ENCODE data around the gene MOB2. TPM values are rescaled to one million over a fixed set of nuclear protein-coding genes. Genes with fewer than 3 reads are reported as not detected.

MOB2 gene
- total and polyA plus RNA-seq, 9 of the 15 experiments (the other 6 are each of a cell fraction or from before 2014, with no cell fraction given): 0.17 to 36.8 (median 19.2) TPM

DNA sequence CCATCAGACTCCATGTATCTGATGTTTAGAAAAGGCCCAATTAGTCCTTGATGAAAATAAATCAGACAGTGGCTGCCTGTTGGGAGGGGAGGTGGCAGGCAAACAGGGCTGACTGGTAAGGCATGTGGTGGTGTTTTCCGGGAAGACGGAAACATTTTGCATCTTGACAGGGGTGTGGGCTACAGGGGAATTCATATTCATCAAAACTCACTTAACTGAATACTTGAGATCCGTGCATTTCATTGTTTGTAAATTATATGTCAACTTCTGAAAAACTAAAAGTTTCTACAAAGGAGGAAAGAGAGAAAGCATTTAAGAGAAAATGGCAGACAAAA lies 10.1 kb upstream of the MOB2 start:
- no peaks in the 10 kb centered on the region for H3K9me1 ChIP-seq (ENCODE audit: control insufficient read depth, insufficient read depth, low read length)
- BruUV-seq (replicated peaks): no TSS peak
- no peaks in the 10 kb centered on the region for H3K36me3 ChIP-seq (ENCODE audit: control insufficient read depth, insufficient read depth, low read length)
- CTCF ChIA-PET (ENCODE audit: low intra/inter-chr PET ratio): no interaction called here
- H2AFZ ChIP-seq (ENCODE audit: low read depth, low read length): no peak overlapping the region
- 0 out of 2 replicates have a peak, but pooled peaks cover 7% of the 10 kb centered on the region for H3K9me3 ChIP-seq (replicated peaks; ENCODE audit: control insufficient read depth, insufficient read depth, low read depth, low read length)
- peaks cover 0 to 6% of the 10 kb centered on the region in 2 experiments; a peak in 1 of 5 replicates for H3K4me1 ChIP-seq (replicated peaks in 1 of 2; ENCODE audit: control insufficient read depth in 2 of 2, insufficient read depth in 2 of 2, low read length in 2 of 2)
- no peak overlapping the region for H3K27ac ChIP-seq (ENCODE audit: extremely low read depth, low read depth, low read length)
- H3K79me2 ChIP-seq (ENCODE audit: control insufficient read depth, insufficient read depth, low read length): peaks cover 2% of the 10 kb centered on the region; the same call in 2 of the 3 replicates
- DNase-seq (ENCODE audit: extremely low read depth in 1 of 4, low spot score in 3 of 4) (no peak), FAIRE-seq (no peak), ATAC-seq (no peak)
- intact Hi-C loops (cut with micrococcal nuclease): no loop called here
- TF ChIP-seq ZNF644 (tag; IDR thresholded peaks at IDR 0.05; ENCODE audit: low read depth): no peak
- no peak for TF ChIP-seq ZNF57 (CRISPR knock-in tag; IDR thresholded peaks at IDR 0.05)
- TF ChIP-seq, protein P1, sequence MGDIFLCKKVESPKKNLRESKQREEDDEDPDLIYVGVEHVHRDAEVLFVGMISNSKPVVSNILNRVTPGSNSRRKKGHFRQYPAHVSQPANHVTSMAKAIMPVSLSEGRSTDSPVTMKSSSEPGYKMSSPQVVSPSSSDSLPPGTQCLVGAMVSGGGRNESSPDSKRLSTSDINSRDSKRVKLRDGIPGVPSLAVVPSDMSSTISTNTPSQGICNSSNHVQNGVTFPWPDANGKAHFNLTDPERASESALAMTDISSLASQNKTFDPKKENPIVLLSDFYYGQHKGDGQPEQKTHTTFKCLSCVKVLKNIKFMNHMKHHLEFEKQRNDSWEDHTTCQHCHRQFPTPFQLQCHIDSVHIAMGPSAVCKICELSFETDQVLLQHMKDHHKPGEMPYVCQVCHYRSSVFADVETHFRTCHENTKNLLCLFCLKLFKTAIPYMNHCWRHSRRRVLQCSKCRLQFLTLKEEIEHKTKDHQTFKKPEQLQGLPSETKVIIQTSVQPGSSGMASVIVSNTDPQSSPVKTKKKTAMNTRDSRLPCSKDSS (IDR thresholded peaks at IDR 0.05; ENCODE audit: low read depth, partially characterized antibody): no peak
- 60% methylated on average over 3 of the region's 3 CpGs for WGBS (ENCODE audit: insufficient coverage, low coverage, missing lambda C conversion rate)
- H3K9ac ChIP-seq (ENCODE audit: insufficient read depth in 1 of 2, low read depth in 2 of 2, low read length in 2 of 2): no peak overlapping the region
- POLR2A ChIA-PET: interaction anchor here (0.7 kb wide), 1 partner anchor 14 kb away, joined by 3 read pairs; no protein-coding TSS in a partner anchor
- in situ Hi-C loops (cut with MboI): no loop called here
- H3K4me3 ChIP-seq: no peak overlapping the region
- H3K4me2 ChIP-seq (ENCODE audit: insufficient read depth, low read length): no peak overlapping the region
- no peaks in the 10 kb centered on the region for H3K27me3 ChIP-seq (ENCODE audit: control insufficient read depth in 2 of 2, insufficient read depth in 2 of 2, low read length in 2 of 2)
- peaks cover 9% of the 10 kb centered on the region; the same call in 1 of the 2 replicates for H4K20me1 ChIP-seq (replicated peaks; ENCODE audit: control insufficient read depth, insufficient read depth, low read length)
